Trophoblast cell (in vitro differentiated cells and primary cell): ENCODE measurements around the gene ATG3.

ENCODE experiments used
- DNase-seq, 2 donors: peaks; one replicate each; pipeline ENCODE4 v3.0.0-alpha.2; 2016
- H2AFZ ChIP-seq: 2 replicates; pipeline ENCODE4 v1.6.1; 2013; ENCODE audit warnings: low read length, moderate library complexity, mild to moderate bottlenecking; ENCODE audit not compliant: insufficient read depth, poor library complexity
- H2AK5ac ChIP-seq: 2 replicates; pipeline ENCODE4 v1.6.1; 2013; ENCODE audit warnings: mild to moderate bottlenecking, low read length
- H2BK120ac ChIP-seq: 2 replicates; pipeline ENCODE4 v1.6.1; 2013; ENCODE audit warnings: low read length, mild to moderate bottlenecking, moderate library complexity; ENCODE audit not compliant: insufficient read depth, poor library complexity
- H2BK12ac ChIP-seq: 2 replicates; pipeline ENCODE4 v1.6.1; 2013; ENCODE audit warnings: mild to moderate bottlenecking, low read length, moderate library complexity
- H2BK5ac ChIP-seq: 2 replicates; pipeline ENCODE4 v1.6.1; 2013; ENCODE audit warnings: low read length, low read depth, moderate library complexity, mild to moderate bottlenecking; ENCODE audit not compliant: poor library complexity
- H3K14ac ChIP-seq: 2 replicates; pipeline ENCODE4 v1.6.1; 2013; ENCODE audit warnings: mild to moderate bottlenecking, low read length
- H3K18ac ChIP-seq: 2 replicates; pipeline ENCODE4 v1.6.1; 2013; ENCODE audit warnings: mild to moderate bottlenecking, low read length
- H3K23ac ChIP-seq: 2 replicates; pipeline ENCODE4 v1.6.1; 2013; ENCODE audit warnings: low read length
- H3K27ac ChIP-seq: 2 replicates; pipeline ENCODE4 v1.5.1; 2013; ENCODE audit warnings: low read depth, mild to moderate bottlenecking, inconsistent platforms, low read length, moderate library complexity
- H3K27me3 ChIP-seq: 2 replicates; pipeline ENCODE4 v1.6.1; 2013; ENCODE audit warnings: inconsistent platforms, mild to moderate bottlenecking, low read length, moderate library complexity; ENCODE audit not compliant: insufficient read depth
- H3K36me3 ChIP-seq, 2 experiments: 1 replicate in 1 of 2; 2 replicates in 1 of 2; pipeline ENCODE4 v1.6.1; 2013; ENCODE audit warnings: low read length in 2 of 2, mild to moderate bottlenecking in 2 of 2, moderate library complexity in 1 of 2; ENCODE audit not compliant: insufficient read depth in 2 of 2, control insufficient read depth in 1 of 2
- H3K4ac ChIP-seq: 2 replicates; pipeline ENCODE4 v1.6.1; 2013; ENCODE audit warnings: low read depth, mild to moderate bottlenecking, low read length, moderate library complexity
- H3K4me1 ChIP-seq, 2 experiments: 1 replicate in 1 of 2; 2 replicates in 1 of 2; pipeline ENCODE4 v1.6.1; 2013; ENCODE audit warnings: low read length in 2 of 2, mild to moderate bottlenecking in 2 of 2, moderate library complexity in 1 of 2; ENCODE audit not compliant: insufficient read depth in 2 of 2, control insufficient read depth in 1 of 2
- H3K4me2 ChIP-seq: 2 replicates; pipeline ENCODE4 v1.6.1; 2013; ENCODE audit warnings: inconsistent platforms, mild to moderate bottlenecking, low read length, moderate library complexity
- H3K4me3 ChIP-seq: 2 replicates; pipeline ENCODE4 v1.5.1; 2013; ENCODE audit warnings: mild to moderate bottlenecking, low read depth, low read length, inconsistent platforms
- H3K79me1 ChIP-seq: one replicate; pipeline ENCODE4 v1.6.1; 2013; ENCODE audit warnings: low read length
- H3K79me2 ChIP-seq: 2 replicates; pipeline ENCODE4 v1.6.1; 2013; ENCODE audit warnings: low read length, mild to moderate bottlenecking; ENCODE audit not compliant: control insufficient read depth, insufficient read depth, poor library complexity
- H3K9ac ChIP-seq: 2 replicates; pipeline ENCODE4 v1.6.1; 2013; ENCODE audit warnings: mild to moderate bottlenecking, low read length
- H3K9me3 ChIP-seq: 2 replicates; pipeline ENCODE4 v1.6.1; 2013; ENCODE audit warnings: low read depth, mild to moderate bottlenecking, control low read depth, inconsistent platforms, low read length; ENCODE audit not compliant: insufficient read depth
- H4K12ac ChIP-seq: 2 replicates; pipeline ENCODE4 v1.6.1; 2013; ENCODE audit warnings: low read depth, mild to moderate bottlenecking, low read length, moderate library complexity
- H4K8ac ChIP-seq: 2 replicates; pipeline ENCODE4 v1.6.1; 2013; ENCODE audit warnings: low read depth, mild to moderate bottlenecking, low read length, moderate library complexity
- H4K91ac ChIP-seq: one replicate; pipeline ENCODE4 v1.6.1; 2013; ENCODE audit warnings: low read depth, mild to moderate bottlenecking, low read length, moderate library complexity
- WGBS: extraction: QIAGEN DNeasy Blood & Tissue Kit; methylation state at CpG from one replicate; pipeline ENCODE4 v1.1.7; 2013; ENCODE audit warnings: missing lambda C conversion rate; ENCODE audit not compliant: insufficient read length, insufficient coverage; ENCODE audit errors: extremely low coverage; 5-methylcytosine and 5-hydroxymethylcytosine counted together

ATG3 gene

DNA sequence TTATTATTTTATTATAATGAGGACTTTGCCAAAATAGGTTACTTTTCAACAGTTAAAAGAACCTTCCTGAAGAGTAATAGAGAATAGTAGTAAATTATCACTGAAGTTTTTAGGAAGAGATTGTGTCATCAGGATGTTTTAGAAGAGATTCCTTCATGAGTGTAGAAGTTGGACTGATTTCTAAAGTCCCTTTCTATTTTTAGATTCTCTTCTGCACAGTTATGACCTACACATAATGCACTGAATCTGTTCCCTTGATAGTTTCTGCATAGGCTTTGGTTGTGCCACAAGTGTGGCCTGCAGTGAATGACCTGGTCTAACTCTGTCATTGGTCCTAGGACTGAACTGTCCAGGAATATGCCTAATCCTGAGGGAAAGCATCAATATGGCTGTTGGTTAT lies 24.0 kb upstream of the ATG3 start:
- Histone ChIP-seq H2BK5ac (no peak overlapping the region), H4K91ac (no peak overlapping the region), H2BK12ac (no peak overlapping the region), H3K4ac (no peak overlapping the region), H2BK120ac (no peak overlapping the region), H3K4me1 (no peaks in the 10 kb centered on the region), H3K36me3 (peaks cover 3% of the 10 kb centered on the region in 2 experiments), H3K9ac (no peak overlapping the region), H3K14ac (no peak overlapping the region), H3K18ac (no peak overlapping the region), H2AFZ (no peak overlapping the region), H3K79me2 (no peaks in the 10 kb centered on the region), H3K23ac (peak overlapping the region; percentile 14), H3K27me3 (no peaks in the 10 kb centered on the region), H3K9me3 (no peaks in the 10 kb centered on the region), H4K8ac (no peak overlapping the region), H3K4me2 (no peak overlapping the region), H4K12ac (no peak overlapping the region), H3K4me3 (no peak overlapping the region), H3K79me1 (no peaks in the 10 kb centered on the region), H2AK5ac (no peak overlapping the region), H3K27ac (no peak overlapping the region)
- no peak for DNase-seq

- no peak overlapping the region for H4K12ac ChIP-seq
- H2AFZ ChIP-seq = no peak overlapping the region
- H3K9me3 ChIP-seq = no peaks in the 10 kb centered on the region
Observed at GRCh38 chr3:112583105-112583504, 21.3 kb upstream of the ATG3 start.

GRCh38 chr3:112582244-112582874 lies 20.6 kb upstream of the ATG3 start:
- Histone ChIP-seq H2AFZ (no peak overlapping the region), H3K23ac (no peak overlapping the region), H4K8ac (no peak overlapping the region), H3K9ac (no peak overlapping the region), H2BK120ac (no peak overlapping the region), H3K27ac (no peak overlapping the region), H3K79me1 (no peaks in the 10 kb centered on the region), H3K27me3 (no peaks in the 10 kb centered on the region), H3K36me3 (peaks cover 0 to 6% of the 10 kb centered on the region in 2 experiments), H3K79me2 (no peaks in the 10 kb centered on the region), H4K12ac (no peak overlapping the region), H3K18ac (no peak overlapping the region), H3K4me3 (no peak overlapping the region), H3K14ac (no peak overlapping the region), H4K91ac (no peak overlapping the region), H3K4me2 (no peak overlapping the region), H3K9me3 (no peaks in the 10 kb centered on the region), H2BK5ac (no peak overlapping the region), H3K4me1 (no peaks in the 10 kb centered on the region), H2BK12ac (no peak overlapping the region), H2AK5ac (no peak overlapping the region), H3K4ac (no peak overlapping the region)
- WGBS = no CpG with 5 or more reads among the region's 2 CpGs
- DNase-seq = peak; percentile 24 to 61

More at GRCh38 chr3:112583105-112583504, 21.3 kb upstream of the ATG3 start:
- Histone ChIP-seq H3K18ac (no peak overlapping the region), H3K4ac (no peak overlapping the region), H2BK120ac (no peak overlapping the region), H3K9ac (no peak overlapping the region), H4K8ac (no peak overlapping the region), H3K14ac (no peak overlapping the region), H3K27ac (no peak overlapping the region), H3K79me2 (no peaks in the 10 kb centered on the region), H3K36me3 (peaks cover 0 to 6% of the 10 kb centered on the region in 2 experiments), H2BK5ac (no peak overlapping the region), H3K23ac (no peak overlapping the region), H3K4me3 (no peak overlapping the region), H4K91ac (no peak overlapping the region), H2AK5ac (no peak overlapping the region), H3K27me3 (no peaks in the 10 kb centered on the region), H2BK12ac (no peak overlapping the region), H3K4me1 (no peaks in the 10 kb centered on the region), H3K4me2 (no peak overlapping the region), H3K79me1 (no peaks in the 10 kb centered on the region)
- no peak for DNase-seq
- WGBS = no CpG with 5 or more reads among the region's 3 CpGs

DNA sequence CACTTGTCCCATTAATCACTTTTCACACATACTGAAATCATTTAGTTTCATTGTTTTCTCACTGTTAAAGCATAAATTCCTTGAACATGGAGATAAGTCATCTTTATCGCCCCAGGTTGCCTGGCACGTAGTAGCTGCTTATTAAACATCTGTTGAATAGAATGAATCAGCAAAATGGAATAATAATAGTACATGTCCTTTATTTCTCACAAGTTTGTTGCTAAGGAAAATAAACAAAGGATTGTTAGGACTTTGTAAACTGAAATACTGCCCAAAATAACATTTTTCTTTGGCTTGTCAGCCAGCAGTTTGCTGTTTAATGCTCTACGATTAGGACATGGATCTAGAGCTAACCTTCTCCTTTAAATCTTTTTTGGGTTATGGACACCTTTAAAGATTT lies 17.9 kb upstream of the ATG3 start:
- no peak overlapping the region for H3K9ac ChIP-seq
- no peak overlapping the region for H3K4ac ChIP-seq
- H2BK5ac ChIP-seq = no peak overlapping the region
- H3K36me3 ChIP-seq = peaks cover 2 to 3% of the 10 kb centered on the region in 2 experiments
- H2AK5ac ChIP-seq = no peak overlapping the region
- no peaks in the 10 kb centered on the region for H3K4me1 ChIP-seq
- no peaks in the 10 kb centered on the region for H3K27me3 ChIP-seq
- no CpG with 5 or more reads among the region's 3 CpGs for WGBS
- no peak overlapping the region for H2BK12ac ChIP-seq
- no peak overlapping the region for H4K91ac ChIP-seq
- DNase-seq = peak; percentile 19 to 56
- no peaks in the 10 kb centered on the region for H3K9me3 ChIP-seq
- H3K27ac ChIP-seq = no peak overlapping the region
- no peak overlapping the region for H3K14ac ChIP-seq
- H2BK120ac ChIP-seq = no peak overlapping the region
- H3K4me3 ChIP-seq = no peak overlapping the region
- no peaks in the 10 kb centered on the region for H3K79me2 ChIP-seq
- H2AFZ ChIP-seq = no peak overlapping the region
- H4K12ac ChIP-seq = no peak overlapping the region
- no peak overlapping the region for H3K23ac ChIP-seq
- no peak overlapping the region for H3K4me2 ChIP-seq
- H3K18ac ChIP-seq = no peak overlapping the region
- H3K79me1 ChIP-seq = no peaks in the 10 kb centered on the region
- no peak overlapping the region for H4K8ac ChIP-seq
